GM12878 (cell line): ENCODE data around the gene MAP3K7. TPM values are rescaled to one million over a fixed set of nuclear protein-coding genes. Genes with fewer than 3 reads are reported as not detected.

Experiments used
- ATAC-seq: fragments of 200-7000 bp; cut with Tn5 transposase; 3 replicates; pipeline ENCODE4 v1.9.1; 2020; ENCODE audit warnings: mild to moderate bottlenecking, moderate library complexity
- BruUV-seq: library from RNA; stranded (reverse); fragments of 400-500 nt; replicated peaks from 2 replicates; lab custom pipeline; 2021; lab: Mats Ljungman, UMichigan
- CTCF ChIA-PET: fragments of 300-600 bp; sonication (Branson Sonifier 250); formaldehyde crosslinking; extraction: SDS; loops from one replicate; lab custom pipeline; 2021; ENCODE audit warnings: inconsistent platforms; lab: Yijun Ruan, JAX
- POLR2A ChIA-PET: fragments of 350-600 bp; formaldehyde crosslinking; extraction: SDS; loops from one replicate; lab custom pipeline; 2021; ENCODE audit warnings: inconsistent platforms; lab: Charles Lee
- RAD21 ChIA-PET: fragments of 300-600 bp; sonication (Branson Sonifier 250); formaldehyde crosslinking; loops from one replicate; lab custom pipeline; 2023; ENCODE audit warnings: antibody characterized with exemption; ENCODE audit not compliant: unreplicated experiment; lab: Charles Lee
- SMC1A ChIA-PET: fragments of 300-600 bp; sonication (Branson Sonifier 250); formaldehyde crosslinking; loops from one replicate; lab custom pipeline; 2023; ENCODE audit not compliant: unreplicated experiment, uncharacterized antibody; lab: Charles Lee
- DNase-seq: peaks from one replicate; pipeline ENCODE4 v3.0.0-alpha.2; 2011; ENCODE audit warnings: low read depth, low spot score
- FAIRE-seq: peaks from 3 replicates; lab custom pipeline; 2011; peaks lifted over from hg19 to GRCh38; lab: Jason Lieb, UNC
- H2AFZ ChIP-seq: 2 replicates; pipeline ENCODE4 v1.6.0; 2011; ENCODE audit warnings: low read depth, low read length, control low read depth; ENCODE audit not compliant: control insufficient read depth
- H3K27ac ChIP-seq: 2 replicates; pipeline ENCODE4 v1.5.1; 2011; ENCODE audit warnings: control low read depth; ENCODE audit not compliant: control insufficient read depth, insufficient read depth
- H3K27me3 ChIP-seq, 2 experiments: replicated peaks in 1 of 2; 2 replicates each; pipeline versions ENCODE4 v1.6.0 to v1.6.1; 2011; ENCODE audit warnings: low read length in 1 of 2; ENCODE audit not compliant: control insufficient read depth in 2 of 2, insufficient read depth in 2 of 2
- H3K36me3 ChIP-seq, 2 experiments: 2 replicates each; pipeline ENCODE4 v1.5.1; 2011; ENCODE audit warnings: low read length in 1 of 2; ENCODE audit not compliant: control insufficient read depth in 2 of 2, insufficient read depth in 2 of 2
- H3K4me1 ChIP-seq: 2 replicates; pipeline ENCODE4 v1.6.1; 2011; ENCODE audit warnings: mild to moderate bottlenecking, low read length, moderate library complexity, mixed read lengths; ENCODE audit not compliant: control insufficient read depth, insufficient read depth
- H3K4me2 ChIP-seq: 2 replicates; pipeline ENCODE4 v1.6.0; 2011; ENCODE audit warnings: control low read depth; ENCODE audit not compliant: control insufficient read depth, insufficient read depth
- H3K4me3 ChIP-seq: fragments of 200-600 bp; sonication (generic); 2 replicates; pipeline ENCODE4 v1.5.1; 2016
- H3K79me2 ChIP-seq: 2 replicates; pipeline ENCODE4 v1.6.0; 2011; ENCODE audit warnings: low read length; ENCODE audit not compliant: control insufficient read depth, insufficient read depth
- H3K9ac ChIP-seq: 2 replicates; pipeline ENCODE4 v1.8.0; 2011; ENCODE audit warnings: low read length, control low read depth, mixed read lengths; ENCODE audit not compliant: control insufficient read depth, insufficient read depth
- H3K9me3 ChIP-seq: replicated peaks from 3 replicates; pipeline ENCODE4 v1.5.1; 2011; ENCODE audit warnings: mild to moderate bottlenecking, low read length; ENCODE audit not compliant: control insufficient read depth, insufficient read depth
- H4K20me1 ChIP-seq: 2 replicates; pipeline ENCODE4 v1.6.0; 2011; ENCODE audit not compliant: control insufficient read depth, insufficient read depth
- CHD2 ChIP-seq: IDR thresholded peaks from 2 replicates; pipeline ENCODE4 v1.6.1; 2011; ENCODE audit warnings: low read depth, low read length, improper control_type of control experiment, borderline replicate concordance
- E2F4 ChIP-seq: IDR thresholded peaks from 2 replicates; pipeline ENCODE4 v1.6.1; 2012; ENCODE audit warnings: low read depth, low read length, improper control_type of control experiment
- ESRRA ChIP-seq: IDR thresholded peaks from 2 replicates; pipeline ENCODE4 v1.6.1; 2012; ENCODE audit warnings: mild to moderate bottlenecking, low read length, improper control_type of control experiment
- SRF ChIP-seq, 2 experiments: IDR thresholded peaks; 2 replicates each; pipeline ENCODE4 v1.6.1; 2011; ENCODE audit warnings: low read depth in 2 of 2, low read length in 2 of 2, mild to moderate bottlenecking in 1 of 2, moderate library complexity in 1 of 2
- USF2 ChIP-seq: IDR thresholded peaks from 2 replicates; pipeline ENCODE4 v1.6.1; 2011; ENCODE audit warnings: low read depth, low read length, improper control_type of control experiment, borderline replicate concordance
- ZNF217 ChIP-seq: fragments of 450-650 bp; IDR thresholded peaks from 2 replicates; pipeline ENCODE4 v1.6.1; 2017; ENCODE audit warnings: antibody characterized with exemption, mild to moderate bottlenecking
- ZNF687 ChIP-seq: fragments of 450-650 bp; IDR thresholded peaks from 2 replicates; pipeline ENCODE4 v1.6.1; 2017; ENCODE audit warnings: mild to moderate bottlenecking, moderate library complexity
- WGBS: methylation state at CpG from one replicate; pipeline ENCODE4 v1.1.6; 2016; ENCODE audit warnings: low lambda C conversion rate; ENCODE audit not compliant: insufficient replicate concordance, insufficient coverage; ENCODE audit errors: missing lambda C conversion rate; 5-methylcytosine and 5-hydroxymethylcytosine counted together
- in situ Hi-C: fragments of 300-500 bp; cut with MboI; formaldehyde crosslinking; loops from 9 replicates; pipeline ENCODE4 v1.14.3; 2018; ENCODE audit warnings: mixed read lengths
- intact Hi-C: fragments of 100-400 bp; cut with micrococcal nuclease; formaldehyde crosslinking; loops from one replicate; pipeline ENCODE4 v1.14.2; 2022; ENCODE audit not compliant: unreplicated experiment
- polyA plus RNA-seq, 11 experiments: library from polyadenylated mRNA; depleted of rRNA in 4 of 11; unstranded in 6 of 11; stranded (reverse) in 5 of 11; fragments of >200 nt; fragmentation: Nextera tagmentation in 4 of 11; fragmentation: Illumina TruSeq in 1 of 11; extraction: Ambion mirVana in 4 of 11; extraction: Trizol in 1 of 11; gene quantifications; 1 replicate in 1 of 11; 2 replicates in 10 of 11; pipeline versions ENCODE4 v1.2.1 to v1.2.3, GENCODE V29; 2011 to 2016; ENCODE audit warnings: inconsistent platforms in 2 of 11, missing spikeins in 2 of 11, low read depth in 1 of 11
- total RNA-seq, 4 experiments: library from RNA; depleted of rRNA in 3 of 4; stranded (reverse); fragments of >200 nt in 3 of 4; fragmentation: Illumina TruSeq in 1 of 4; extraction: Trizol in 1 of 4; gene quantifications; 2 replicates each; pipeline versions ENCODE4 v1.2.1 to v1.2.3, GENCODE V29; 2013 to 2021

MAP3K7 gene
- total and polyA plus RNA-seq, 10 of the 15 experiments (the other 5 are each of a cell fraction or from before 2014, with no cell fraction given), result 7.0 to 42.6 (median 22.0) TPM

GRCh38 chr6:90605749-90606340, 19.0 kb upstream of the MAP3K7 start:
- no TSS peak for BruUV-seq
- WGBS, result 0% methylated on average over 1 of the region's 1 CpG

More at GRCh38 chr6:90605749-90606340, 19.0 kb upstream of the MAP3K7 start:
- no peak for TF ChIP-seq SRF (IDR thresholded peaks at IDR 0.05; ENCODE audit: low read depth in 2 of 2, low read length in 2 of 2)
- TF ChIP-seq CHD2, result no peak
- no peak for TF ChIP-seq ZNF687
- no peak for TF ChIP-seq ZNF217
- TF ChIP-seq ESRRA, result no peak
- TF ChIP-seq E2F4, result no peak
- TF ChIP-seq USF2, result no peak
- H4K20me1 ChIP-seq, result no peaks in the 10 kb centered on the region
- H2AFZ ChIP-seq, result no peak overlapping the region
- no peak overlapping the region for H3K4me2 ChIP-seq
- H3K27me3 ChIP-seq, result peaks cover 2 to 9% of the 10 kb centered on the region in 2 experiments
- FAIRE-seq (no peak), DNase-seq (no peak), ATAC-seq (no peak)
- ChIA-PET CTCF (no interaction called here), POLR2A (no interaction called here), SMC1A (interaction anchor here (0.7 to 0.9 kb wide), 2 partner anchors 11 to 681 kb away, joined by 3 read pairs; no protein-coding TSS in a partner anchor), RAD21 (no interaction called here)
- no peaks in the 10 kb centered on the region for H3K9me3 ChIP-seq
- no peak overlapping the region for H3K9ac ChIP-seq
- no peaks in the 10 kb centered on the region for H3K4me1 ChIP-seq
- no peak overlapping the region for H3K4me3 ChIP-seq
- H3K27ac ChIP-seq, result no peak overlapping the region
- in situ Hi-C loops (no loop called here), intact Hi-C loops (no loop called here)
- no peaks in the 10 kb centered on the region for H3K36me3 ChIP-seq
- H3K79me2 ChIP-seq, result no peaks in the 10 kb centered on the region
